Stimulated activated CD8-positive, alpha-beta memory T cell treated with anti-CD3 and anti-CD28 coated beads, Interleukin-12 subunit alpha, Interleukin-12 subunit beta, amount 100 ng/mL, for 1 hour (primary cell): Measurements from ENCODE around the gene ATP2A3.
A peak's percentile ranks its signal among the peaks of the same experiment; 100 is the strongest.

Source experiments
- DNase-seq: peaks from one replicate; pipeline ENCODE4 v3.0.0-alpha.2; 2020; ENCODE audit warnings: low read depth

The ATP2A3 gene

GRCh38 chr17:3972931-3973330 is 8.7 kb upstream of the ATP2A3 start:
- no peak for DNase-seq

DNA sequence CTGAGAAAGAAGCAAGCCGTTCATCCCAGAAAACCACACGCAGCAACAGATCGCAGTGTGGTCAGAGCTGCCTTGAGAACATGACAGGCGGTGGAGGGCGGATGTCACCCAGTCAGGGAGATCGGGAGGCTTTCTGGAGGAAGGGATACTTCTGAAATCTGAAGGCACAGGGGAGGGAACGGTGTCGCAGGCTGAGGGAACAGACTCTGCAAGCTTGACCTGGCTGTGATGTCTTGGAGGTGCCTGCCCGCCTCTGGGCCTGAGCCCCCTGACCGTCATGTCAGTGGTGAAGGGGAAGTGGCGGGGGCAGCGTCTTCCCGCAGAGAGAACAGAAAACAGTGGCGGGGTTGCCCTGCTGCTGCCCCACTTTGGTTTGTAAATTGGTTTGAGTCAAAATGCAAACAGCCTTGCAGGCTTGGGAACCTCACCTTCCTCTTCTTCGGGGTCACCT is 8.1 kb upstream of the ATP2A3 start:
- no peak for DNase-seq

- DNase-seq: no peak
These were observed 6.4 kb upstream of the ATP2A3 start for GRCh38 chr17:3970668-3971067.

DNA sequence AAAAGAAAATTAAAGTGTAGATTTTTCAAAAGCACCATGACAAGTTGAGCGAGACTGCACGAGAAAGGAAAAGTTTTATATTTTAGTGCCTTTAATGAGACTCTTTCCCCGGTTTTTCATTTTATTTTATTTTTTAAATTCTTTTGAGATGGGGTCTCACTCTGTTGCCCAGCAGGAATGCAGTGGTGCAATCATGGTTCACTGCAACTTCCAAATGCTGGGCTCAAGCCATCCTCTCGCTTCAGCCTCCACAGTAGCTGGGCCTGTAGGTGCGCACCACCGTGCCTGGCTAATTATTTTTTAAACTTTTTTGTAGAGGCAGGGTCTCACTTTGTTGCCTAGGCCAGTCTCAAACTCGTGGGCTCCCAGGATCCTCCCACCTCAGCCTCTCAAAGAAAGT is 5.7 kb upstream of the ATP2A3 start:
- no peak for DNase-seq

DNA sequence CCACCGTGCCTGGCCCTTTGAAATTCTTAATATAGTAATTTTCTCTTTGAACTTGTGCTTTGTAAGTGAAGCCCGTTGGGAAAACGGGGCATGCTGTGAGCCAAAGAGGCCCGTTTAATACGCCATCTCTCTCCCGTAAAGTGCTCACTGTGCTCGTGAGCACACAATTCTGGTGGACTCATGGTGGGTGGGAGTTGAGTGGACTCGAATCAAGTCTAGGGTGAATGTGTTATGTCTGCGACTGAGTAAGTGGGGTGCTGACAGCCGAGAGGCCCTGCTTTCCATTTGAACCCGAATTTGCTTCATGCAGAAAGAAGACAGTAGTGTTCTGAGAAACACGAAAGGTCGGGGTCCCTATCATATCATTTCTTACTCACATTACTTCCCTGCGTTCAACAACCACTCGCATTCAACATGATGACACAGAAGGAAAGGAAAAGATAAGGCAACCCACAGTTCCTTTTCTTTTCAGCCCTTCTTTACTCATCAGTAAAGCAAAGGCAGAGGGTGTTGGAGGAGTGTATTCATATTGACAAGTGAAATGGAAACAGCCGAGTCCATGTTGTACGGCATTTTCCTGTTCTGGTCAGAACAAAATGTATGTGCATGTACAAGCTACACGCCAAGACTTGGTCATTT is 4.8 kb upstream of the ATP2A3 start:
- DNase-seq: no peak

GRCh38 chr17:3968015-3968414 is 3.8 kb upstream of the ATP2A3 start:
- no peak for DNase-seq

GRCh38 chr17:3966720-3967363 is 2.6 kb upstream of the ATP2A3 start:
- DNase-seq: no peak

- DNase-seq: peak; percentile 52
These were observed 1.0 kb upstream of the ATP2A3 start for GRCh38 chr17:3965118-3965800.

- peak; percentile 50 for DNase-seq
These were observed 718 bp downstream of the ATP2A3 start for GRCh38 chr17:3963237-3964201.

- DNase-seq: no peak
These were observed 1.3 kb downstream of the ATP2A3 start for GRCh38 chr17:3962965-3963236.

GRCh38 chr17:3962217-3962964 is 1.8 kb downstream of the ATP2A3 start:
- DNase-seq: no peak

DNA sequence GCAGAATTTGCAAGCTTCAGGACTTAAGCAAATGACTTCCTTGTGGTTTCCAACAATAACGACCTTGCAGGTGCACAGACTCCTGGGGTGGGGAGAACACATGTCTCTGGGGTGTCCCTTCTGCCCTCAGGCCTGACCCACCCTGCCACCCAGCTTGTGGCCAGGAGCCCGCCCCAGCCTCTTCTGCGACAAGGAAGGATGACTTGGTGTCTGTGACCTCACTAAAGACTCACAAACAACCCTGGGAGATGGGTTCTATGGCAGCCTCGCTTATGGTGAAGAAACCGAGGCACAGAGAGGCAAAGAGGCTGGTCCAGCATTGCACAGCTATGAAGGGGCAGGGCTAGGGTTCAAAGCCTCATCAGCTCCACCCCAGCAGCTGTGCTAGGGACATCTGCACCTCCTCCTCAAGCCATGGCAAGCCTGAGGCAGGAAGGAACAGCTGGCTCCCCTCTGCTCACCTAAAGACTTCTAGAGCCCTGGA is 2.6 kb downstream of the ATP2A3 start:
- DNase-seq: no peak

DNA sequence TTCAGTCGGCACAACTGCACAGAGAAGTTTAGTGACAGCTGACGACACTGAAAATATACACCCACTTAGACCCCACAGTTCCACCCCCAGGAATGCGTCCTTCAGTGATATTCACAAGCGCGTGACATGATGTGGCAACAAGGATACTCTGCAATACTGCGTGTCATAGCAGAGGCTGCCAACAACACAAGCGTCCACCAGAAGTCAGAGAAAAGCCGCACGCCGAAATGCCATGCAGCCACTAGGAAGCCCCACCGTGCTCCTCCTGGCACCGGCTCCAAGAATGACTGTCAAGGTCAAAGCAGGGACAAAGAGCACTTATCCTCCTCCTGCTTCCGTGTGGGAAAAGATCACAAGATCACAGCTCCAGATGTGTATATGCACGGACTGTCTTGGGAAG is 3.5 kb downstream of the ATP2A3 start:
- DNase-seq: no peak

- DNase-seq: no peak
These were observed 4.2 kb downstream of the ATP2A3 start for GRCh38 chr17:3959921-3960601.

DNA sequence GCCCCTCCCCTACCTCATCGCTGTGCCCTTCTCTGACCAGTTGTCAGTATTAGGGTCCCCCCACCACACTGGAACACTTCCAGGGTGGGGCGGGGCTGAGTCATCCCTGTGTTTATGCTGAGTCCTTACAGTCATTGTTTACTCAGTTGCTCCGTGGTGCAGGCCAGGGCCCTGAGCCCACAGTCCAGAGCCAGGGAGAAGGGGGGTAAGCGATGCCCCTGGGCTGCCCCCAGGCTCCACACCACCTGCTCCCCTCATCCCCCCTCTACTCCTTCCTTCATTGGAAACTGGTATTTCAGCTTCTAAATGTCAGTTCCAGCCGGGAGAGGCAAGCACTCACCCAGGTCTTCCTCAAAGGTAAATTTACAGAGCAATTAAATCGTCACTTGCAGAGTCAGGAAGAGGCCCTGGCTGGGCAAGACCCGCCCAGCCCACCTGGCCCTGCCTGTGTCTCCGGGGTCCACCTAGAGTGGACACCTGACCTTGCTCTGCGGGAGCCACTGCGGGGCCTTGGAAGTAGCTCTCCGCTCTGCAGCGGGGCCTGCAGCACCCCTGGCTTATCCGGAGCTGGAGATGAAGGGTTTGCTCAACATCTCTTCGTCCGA is 4.8 kb downstream of the ATP2A3 start:
- DNase-seq: no peak

DNA sequence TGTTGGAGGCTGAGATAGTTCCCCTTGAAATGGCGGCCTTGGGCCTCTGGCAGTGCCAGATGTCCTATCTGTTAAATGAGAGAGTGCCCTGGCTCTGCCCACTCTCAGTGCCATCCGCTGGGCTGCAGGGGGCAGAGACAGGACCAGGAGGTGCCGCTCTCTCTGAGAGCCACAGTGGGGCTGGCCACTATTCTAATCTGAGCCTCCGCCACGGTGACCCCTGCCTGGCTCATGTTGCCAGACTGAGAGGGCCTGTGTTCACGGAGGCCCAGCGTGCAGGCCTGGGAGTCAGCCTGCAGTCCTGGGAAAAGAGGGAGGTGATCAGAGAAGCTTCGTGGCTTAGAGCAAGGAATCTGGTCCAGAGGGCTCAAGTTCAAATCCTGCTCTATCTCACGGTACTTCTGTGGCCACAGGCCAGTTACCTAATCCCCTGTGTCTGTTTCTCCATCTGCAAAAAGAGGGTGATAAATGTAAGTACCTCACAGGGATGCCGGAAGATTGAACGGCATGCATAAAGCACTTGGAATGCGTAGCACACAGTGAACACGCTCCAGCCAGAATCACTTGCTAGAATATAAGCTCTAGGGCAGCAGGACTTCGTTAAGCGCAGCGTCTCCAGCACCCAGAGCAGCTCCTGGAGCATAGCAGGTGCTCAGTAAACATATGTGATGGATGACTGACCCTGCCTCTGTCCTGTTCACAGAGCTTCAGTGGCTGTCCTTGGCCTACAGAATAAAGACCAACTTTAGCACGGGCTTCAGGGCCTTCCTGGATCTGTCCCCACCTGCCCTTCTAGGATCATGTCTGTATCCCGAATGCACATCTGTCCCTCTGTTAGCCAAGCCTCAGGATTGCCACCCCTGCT is 6.3 kb downstream of the ATP2A3 start:
- DNase-seq: no peak

DNA sequence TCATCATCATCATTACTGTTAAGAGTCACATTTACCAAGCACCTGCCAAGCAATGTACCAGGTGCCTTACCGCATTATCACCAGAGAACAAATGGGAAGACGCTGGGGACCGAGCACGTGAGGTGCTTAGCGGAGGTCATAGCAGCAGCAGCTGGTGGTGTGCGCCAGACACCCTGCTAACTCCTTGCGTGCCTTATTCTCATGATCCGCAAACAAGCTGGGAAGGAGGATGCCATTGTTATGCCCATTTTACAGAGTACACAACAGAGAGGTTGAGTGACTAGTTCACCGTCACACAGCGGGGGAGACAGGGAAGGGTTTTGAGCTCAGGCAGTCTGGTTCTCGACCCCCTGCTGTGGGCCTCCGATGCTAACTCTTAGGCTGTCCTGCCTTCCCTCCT is 7.3 kb downstream of the ATP2A3 start:
- DNase-seq: no peak

DNA sequence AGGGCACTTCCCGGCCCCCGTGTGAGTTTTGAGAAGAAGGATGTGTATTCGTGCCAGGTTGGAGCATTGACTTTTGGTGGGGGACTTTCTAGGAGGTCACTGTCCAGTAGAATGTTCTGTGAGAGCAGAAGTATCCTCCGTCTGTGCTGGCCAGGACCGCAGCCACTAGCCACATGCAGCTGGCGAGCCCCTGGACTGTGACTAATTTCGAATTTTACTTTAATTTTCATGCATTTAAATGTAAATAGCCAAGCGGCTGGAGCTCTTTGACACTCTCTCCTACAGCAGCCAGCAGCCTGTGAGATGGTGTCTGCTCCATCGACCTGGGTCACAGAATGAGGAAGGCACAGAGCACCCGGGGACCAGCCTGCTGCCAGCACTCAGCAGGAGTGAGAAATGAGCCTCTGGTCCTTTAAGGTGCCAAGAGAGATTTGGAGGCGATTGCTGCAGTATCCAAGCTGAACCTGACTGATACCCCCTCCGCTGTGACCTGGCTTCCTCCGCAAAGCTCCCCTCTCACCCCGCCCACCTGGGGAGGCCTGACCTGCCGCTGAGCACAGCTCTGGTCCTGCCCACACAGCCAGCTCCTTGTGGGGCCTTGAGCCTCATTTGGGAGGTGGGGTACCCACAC is 7.8 kb downstream of the ATP2A3 start:
- DNase-seq: no peak

- DNase-seq: no peak
These were observed 8.6 kb downstream of the ATP2A3 start for GRCh38 chr17:3955673-3955988.
